HCT116 (cell line): ENCODE data around the gene ARFGEF3. TPM values are rescaled to one million over a fixed set of nuclear protein-coding genes. Genes with fewer than 3 reads are reported as not detected.

Experiments
- ATAC-seq: fragments of 200-7000 bp; cut with Tn5 transposase; 2 replicates; pipeline ENCODE4 v1.9.1; 2020; ENCODE audit warnings: mild to moderate bottlenecking, moderate library complexity
- BruUV-seq: library from RNA; stranded (reverse); fragments of 400-500 nt; replicated peaks from 2 replicates; lab custom pipeline; 2021; lab: Mats Ljungman, UMichigan
- CTCF ChIA-PET: fragments of 300-600 bp; sonication (Branson Sonifier 250); formaldehyde crosslinking; loops from one replicate; lab custom pipeline; 2021; ENCODE audit warnings: antibody characterized with exemption; lab: Charles Lee
- POLR2A ChIA-PET: fragments of 300-600, 350-600 bp; sonication (Branson Sonifier 250); formaldehyde crosslinking; loops from one replicate; lab custom pipeline; 2021; ENCODE audit warnings: antibody characterized with exemption; lab: Charles Lee
- RAD21 ChIA-PET, 2 experiments: fragments of 300-600 bp; sonication (Branson Sonifier 250); formaldehyde crosslinking; loops; one replicate each; lab custom pipeline; 2023; ENCODE audit warnings: low total read pairs in 2 of 2; ENCODE audit not compliant: uncharacterized antibody in 2 of 2, unreplicated experiment in 2 of 2, low non-redundant PET in 1 of 2; lab: Charles Lee
- DNase-seq: peaks from one replicate; pipeline ENCODE4 v3.0.0-alpha.2; 2010; ENCODE audit warnings: low read depth, low spot score
- H2AFZ ChIP-seq: fragments of 200-600 bp; shearing (Covaris generic), sonication (generic); 2 replicates; pipeline ENCODE4 v1.6.1; 2017; ENCODE audit warnings: low read depth, mixed run types, mixed read lengths, antibody characterized with exemption, low read length; ENCODE audit not compliant: poor library complexity, severe bottlenecking
- H3K27ac ChIP-seq: 2 replicates; pipeline ENCODE4 v1.5.1; 2012; ENCODE audit warnings: low read depth, low read length
- H3K27me3 ChIP-seq: fragments of 200-600 bp; sonication (generic); 2 replicates; pipeline ENCODE4 v1.6.1; 2016; ENCODE audit warnings: mixed run types, low read length, mixed read lengths; ENCODE audit not compliant: insufficient read depth
- H3K36me3 ChIP-seq, 2 experiments: fragments of 200-500 bp in 1 of 2; fragments of 200-600 bp in 1 of 2; sonication (Bioruptor generic) in 1 of 2; sonication (generic) in 1 of 2; 2 replicates each; pipeline versions ENCODE4 v1.5.1 to v1.6.1; 2014 to 2016; ENCODE audit warnings: low read length in 2 of 2, inconsistent platforms in 1 of 2, mixed read lengths in 1 of 2, mixed run types in 1 of 2; ENCODE audit not compliant: insufficient read depth in 2 of 2, control insufficient read depth in 1 of 2
- H3K4me1 ChIP-seq, 2 experiments: fragments of 200-600 bp in 1 of 2; sonication (generic) in 1 of 2; 2 replicates each; pipeline versions ENCODE4 v1.5.1 to v1.6.1; 2012 to 2017; ENCODE audit warnings: low read length in 2 of 2, inconsistent platforms in 1 of 2, mild to moderate bottlenecking in 1 of 2, mixed read lengths in 1 of 2, mixed run types in 1 of 2, moderate library complexity in 1 of 2; ENCODE audit not compliant: insufficient read depth in 2 of 2, control insufficient read depth in 1 of 2
- H3K4me2 ChIP-seq: fragments of 200-600 bp; sonication (generic); 2 replicates; pipeline ENCODE4 v1.6.1; 2017; ENCODE audit warnings: mixed run types, low read length, mixed read lengths
- H3K4me3 ChIP-seq, 2 experiments: fragments of 200-600 bp in 1 of 2; sonication (generic) in 1 of 2; replicated peaks in 1 of 2; 2 replicates each; pipeline ENCODE4 v1.5.1; 2011 to 2016; ENCODE audit warnings: low read length in 2 of 2, control low read depth in 1 of 2, low read depth in 1 of 2, mild to moderate bottlenecking in 1 of 2, mixed read lengths in 1 of 2, mixed run types in 1 of 2
- H3K79me2 ChIP-seq: fragments of 200-600 bp; sonication (generic); 2 replicates; pipeline ENCODE4 v1.6.1; 2017; ENCODE audit warnings: mild to moderate bottlenecking, mixed run types, low read length, moderate library complexity, mixed read lengths; ENCODE audit not compliant: insufficient read depth
- H3K9ac ChIP-seq: fragments of 200-600 bp; sonication (generic); 2 replicates; pipeline ENCODE4 v1.6.1; 2016; ENCODE audit warnings: low read length, mixed read lengths
- H3K9me2 ChIP-seq: fragments of 200-600 bp; sonication (generic), shearing (Covaris generic); 2 replicates; pipeline ENCODE4 v1.6.1; 2017; ENCODE audit warnings: mixed run types, mild to moderate bottlenecking, moderate library complexity; ENCODE audit not compliant: insufficient read depth
- H3K9me3 ChIP-seq, 2 experiments: fragments of 200-500 bp in 1 of 2; fragments of 200-600 bp in 1 of 2; sonication (Bioruptor generic) in 1 of 2; sonication (generic) in 1 of 2; 2 replicates each; pipeline ENCODE4 v1.6.1; 2014 to 2017; ENCODE audit warnings: low read length in 2 of 2, mixed read lengths in 2 of 2, inconsistent platforms in 1 of 2, low read depth in 1 of 2, mild to moderate bottlenecking in 1 of 2, mixed run types in 1 of 2, moderate library complexity in 1 of 2; ENCODE audit not compliant: control insufficient read depth in 1 of 2, insufficient read depth in 1 of 2
- H4K20me1 ChIP-seq: fragments of 200-600 bp; sonication (generic), shearing (Covaris generic); 2 replicates; pipeline ENCODE4 v1.6.1; 2017; ENCODE audit warnings: mixed run types, mild to moderate bottlenecking, moderate library complexity; ENCODE audit not compliant: insufficient read depth
- ELF1 ChIP-seq: IDR thresholded peaks from 2 replicates; pipeline ENCODE4 v1.6.1; 2012; ENCODE audit warnings: low read depth, borderline replicate concordance
- FOSL1 ChIP-seq: IDR thresholded peaks from 2 replicates; pipeline ENCODE4 v1.6.1; 2012; ENCODE audit warnings: low read depth
- RAD21 ChIP-seq: IDR thresholded peaks from 2 replicates; pipeline ENCODE4 v1.6.1; 2012; ENCODE audit warnings: low read depth, mild to moderate bottlenecking
- SIN3A ChIP-seq: IDR thresholded peaks from 2 replicates; pipeline ENCODE4 v1.6.1; 2012; ENCODE audit warnings: low read depth
- TCF7L2 ChIP-seq: IDR thresholded peaks from 2 replicates; pipeline ENCODE4 v1.7.0; 2011; ENCODE audit warnings: borderline replicate concordance, inconsistent platforms; ENCODE audit not compliant: insufficient read depth, insufficient read length; ENCODE audit errors: extremely low read depth
- YY1 ChIP-seq: IDR thresholded peaks from 2 replicates; pipeline ENCODE4 v1.6.1; 2011; ENCODE audit warnings: low read length, low read depth, moderate library complexity, mild to moderate bottlenecking; ENCODE audit not compliant: insufficient replicate concordance; ENCODE audit errors: extremely low read depth
- ZFX ChIP-seq: fragments of 450-650 bp; IDR thresholded peaks from 2 replicates; pipeline ENCODE4 v1.6.1; 2017
- intact Hi-C: fragments of 100-400 bp; cut with micrococcal nuclease; formaldehyde crosslinking; loops from 2 replicates; pipeline ENCODE4 v1.10.0; 2022
- total RNA-seq: library from RNA; stranded (reverse); gene quantifications from one replicate; pipeline ENCODE4 v1.2.1, GENCODE V29; 2021; ENCODE audit not compliant: unreplicated experiment
- TF ChIP-seq, protein P1 (sequence below): IDR thresholded peaks from 2 replicates; pipeline ENCODE4 v1.6.1; 2012

ARFGEF3 gene
- total RNA-seq, 1 experiment from 2014 or later = 3.8 TPM

DNA sequence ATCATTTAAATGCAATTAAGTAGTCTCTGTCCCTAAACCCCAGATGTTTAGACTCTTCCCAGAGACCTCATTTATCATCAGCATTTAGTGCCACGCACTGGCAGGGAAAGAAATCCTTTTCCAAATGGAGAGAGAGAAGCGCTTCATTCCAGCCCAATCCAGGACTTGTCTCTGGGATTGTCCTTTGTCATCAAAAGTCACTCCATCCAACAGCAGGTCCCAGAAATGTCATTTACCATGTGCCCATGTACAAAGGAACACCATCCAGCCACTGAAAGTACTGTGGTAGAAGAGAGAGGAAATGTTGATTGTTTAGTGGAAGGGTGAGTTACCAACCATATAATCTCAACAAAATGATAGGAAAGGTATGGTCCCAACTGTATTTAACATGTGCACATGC lies 149.1 kb downstream of the ARFGEF3 start:
- Histone ChIP-seq H3K9me2 (no peaks in the 10 kb centered on the region), H2AFZ (no peak overlapping the region), H3K27ac (no peak overlapping the region), H3K4me3 (no peak overlapping the region), H3K4me2 (no peak overlapping the region), H3K79me2 (no peaks in the 10 kb centered on the region), H3K36me3 (no peaks in the 10 kb centered on the region), H3K27me3 (no peaks in the 10 kb centered on the region), H3K4me1 (no peaks in the 10 kb centered on the region), H3K9me3 (no peaks in the 10 kb centered on the region), H4K20me1 (no peaks in the 10 kb centered on the region), H3K9ac (no peak overlapping the region)
- no peak for ATAC-seq
- intact Hi-C loops = no loop called here
- CTCF ChIA-PET = no interaction called here
- no TSS peak for BruUV-seq
- RAD21 ChIA-PET = no interaction called here
- POLR2A ChIA-PET = no interaction called here
- TF ChIP-seq ELF1 = no peak
- no peak for TF ChIP-seq TCF7L2
- TF ChIP-seq, protein P1, sequence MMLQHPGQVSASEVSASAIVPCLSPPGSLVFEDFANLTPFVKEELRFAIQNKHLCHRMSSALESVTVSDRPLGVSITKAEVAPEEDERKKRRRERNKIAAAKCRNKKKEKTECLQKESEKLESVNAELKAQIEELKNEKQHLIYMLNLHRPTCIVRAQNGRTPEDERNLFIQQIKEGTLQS = no peak
- no peak for TF ChIP-seq YY1
- no peak for TF ChIP-seq SIN3A
- no peak for DNase-seq

GRCh38 chr6:138311268-138311667 lies 149.5 kb downstream of the ARFGEF3 start:
- H3K4me3 ChIP-seq = no peak overlapping the region

More at GRCh38 chr6:138311268-138311667, 149.5 kb downstream of the ARFGEF3 start:
- Histone ChIP-seq H3K4me2 (no peak overlapping the region), H2AFZ (no peak overlapping the region), H3K27me3 (no peaks in the 10 kb centered on the region), H3K4me1 (no peaks in the 10 kb centered on the region), H3K27ac (no peak overlapping the region), H4K20me1 (no peaks in the 10 kb centered on the region), H3K79me2 (no peaks in the 10 kb centered on the region), H3K9me3 (no peaks in the 10 kb centered on the region)
- no peak for ATAC-seq
- CTCF ChIA-PET = no interaction called here
- no TSS peak for BruUV-seq
- intact Hi-C loops = no loop called here
- no peak for TF ChIP-seq TCF7L2
- no peak for TF ChIP-seq ZFX
- no peak for TF ChIP-seq FOSL1
- TF ChIP-seq RAD21 = no peak
- TF ChIP-seq, all 23 proteins: peak for 0
- no peak for DNase-seq
- RAD21 ChIA-PET = no interaction called here
- Histone ChIP-seq H3K9ac (no peak overlapping the region), H3K36me3 (no peaks in the 10 kb centered on the region), H3K9me2 (no peaks in the 10 kb centered on the region)
- POLR2A ChIA-PET = no interaction called here
